ENCODE data around the gene ATP6V0A1. TPM values are rescaled to one million over a fixed set of nuclear protein-coding genes. Genes with fewer than 3 reads are reported as not detected.
A peak's percentile ranks its signal among the peaks of the same experiment; 100 is the strongest.
"Not testable (repeated sequence)": the region's sequence is repeated elsewhere in the genome, so short reads cannot be mapped to it uniquely, and the experiment has no call there.

The ATP6V0A1 gene
- total and polyA plus RNA-seq, 7 experiments from 2014 or later = 10.7 to 74.8 (median 17.4) TPM

DNA sequence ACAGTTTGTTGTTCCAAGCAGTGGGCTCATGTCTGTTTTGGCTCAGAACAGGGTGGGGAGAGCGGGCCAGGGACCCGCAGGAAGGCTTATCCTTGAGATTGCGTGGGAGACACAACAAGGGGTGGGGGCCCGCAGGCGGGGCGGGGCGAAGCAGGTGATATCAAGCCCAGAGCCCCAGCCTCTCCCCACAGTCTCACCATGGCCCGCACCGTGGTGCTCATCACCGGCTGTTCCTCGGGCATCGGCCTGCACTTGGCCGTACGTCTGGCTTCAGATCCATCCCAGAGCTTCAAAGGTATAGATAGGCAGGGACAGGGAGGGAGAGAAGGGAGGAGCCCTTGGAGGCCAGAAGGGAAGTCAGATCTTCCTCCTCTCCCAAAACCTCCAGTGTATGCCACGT, 94.1 kb downstream of the ATP6V0A1 start, which contains the start of gene HSD17B1:
HSD17B1 (plus strand) TSS at position 188 of the 400 bp plus-strand sequence; CDS start at position 199, 11 bp downstream.
- CTCF ChIA-PET; DNase-seq; ATAC-seq; H3K4me3 ChIP-seq (ENCODE audit: low read length); intact Hi-C loops (cut with micrococcal nuclease); H3K9me3 Mint-ChIP-seq; H3K36me3 ChIP-seq (ENCODE audit: control insufficient read depth in 2 of 3, insufficient read depth in 3 of 3, low read length in 3 of 3); H3K27me3 ChIP-seq (ENCODE audit: control insufficient read depth in 2 of 2, insufficient read depth in 2 of 2, low read length in 2 of 2); H3K27me3 Mint-ChIP-seq; H3K9me3 ChIP-seq (ENCODE audit: control insufficient read depth in 2 of 3, low read length in 3 of 3); H3K36me3 Mint-ChIP-seq: not testable (repeated sequence)
- Histone ChIP-seq H3K4me1 (ENCODE audit: control insufficient read depth in 2 of 2, insufficient read depth in 2 of 2, low read length in 2 of 2) (peaks cover 14 to 15% of the 10 kb centered on the region in 2 donors), H3K27ac (ENCODE audit: low read depth, low read length) (peak within 1 kb of the TSS; percentile 86)
- H3K4me1 Mint-ChIP-seq = peaks cover 12 to 52% (median 33%) of the 10 kb centered on the region in 7 donors
- POLR2A ChIA-PET = interaction anchor here (2.6 to 3.2 kb wide), 2 partner anchors 14 to 16 kb away, joined by 19 to 26 read pairs; partner anchors contain the start of genes MLX and NAGLU
- H3K27ac Mint-ChIP-seq = peak within 1 kb of the TSS; percentile 80 to 93 (median 90)
- H3K4me3 Mint-ChIP-seq = peak within 1 kb of the TSS; percentile 84 to 95 (median 90)

DNA sequence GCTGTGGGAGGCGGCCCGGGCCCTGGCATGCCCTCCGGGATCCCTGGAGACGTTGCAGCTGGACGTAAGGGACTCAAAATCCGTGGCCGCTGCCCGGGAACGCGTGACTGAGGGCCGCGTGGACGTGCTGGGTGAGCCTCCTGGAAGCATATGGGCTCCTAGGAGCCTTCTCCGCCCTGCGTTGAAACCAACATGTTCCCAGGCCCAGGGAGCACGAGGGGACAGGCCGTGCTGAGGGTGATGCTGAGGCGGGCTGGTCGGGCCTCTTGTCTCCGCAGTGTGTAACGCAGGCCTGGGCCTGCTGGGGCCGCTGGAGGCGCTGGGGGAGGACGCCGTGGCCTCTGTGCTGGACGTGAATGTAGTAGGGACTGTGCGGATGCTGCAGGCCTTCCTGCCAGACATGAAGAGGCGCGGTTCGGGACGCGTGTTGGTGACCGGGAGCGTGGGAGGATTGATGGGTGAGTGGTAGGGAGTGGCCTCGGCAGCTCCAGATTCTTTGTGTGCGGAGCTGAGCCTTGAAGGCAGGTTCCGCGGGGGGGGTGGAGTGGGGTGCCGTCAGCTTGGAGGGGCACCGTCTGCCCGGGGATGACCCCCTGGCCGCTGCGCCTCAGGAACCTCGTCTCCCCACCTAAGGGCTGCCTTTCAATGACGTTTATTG, 94.6 kb downstream of the ATP6V0A1 start:
- H3K27ac ChIP-seq (ENCODE audit: low read depth, low read length) = no peak overlapping the region
- no peaks in the 10 kb centered on the region for H3K9me3 ChIP-seq (ENCODE audit: control insufficient read depth in 2 of 3, low read length in 3 of 3)
- ChIA-PET POLR2A (interaction anchor here (0.8 to 3.2 kb wide), 3 partner anchors 13 to 23 kb away, joined by 4 to 26 read pairs (median 19); partner anchors contain the start of genes MLX and NAGLU), CTCF (no interaction called here)
- Mint-ChIP-seq H3K27ac (peak overlapping the region; percentile 49 to 91 (median 89)), H3K36me3 (peaks cover 0 to 1% (median 0%) of the 10 kb centered on the region in 5 donors), H3K4me1 (peaks cover 12 to 52% (median 33%) of the 10 kb centered on the region in 7 donors), H3K4me3 (peak overlapping the region; percentile 84 to 95 (median 90)), H3K9me3 (no peaks in the 10 kb centered on the region), H3K27me3 (no peaks in the 10 kb centered on the region)
- intact Hi-C loops (cut with micrococcal nuclease) = no loop called here
- ATAC-seq = no peak
- peaks cover 14 to 15% of the 10 kb centered on the region in 2 donors for H3K4me1 ChIP-seq (ENCODE audit: control insufficient read depth in 2 of 2, insufficient read depth in 2 of 2, low read length in 2 of 2)
- no peaks in the 10 kb centered on the region for H3K36me3 ChIP-seq (ENCODE audit: control insufficient read depth in 2 of 3, insufficient read depth in 3 of 3, low read length in 3 of 3)
- no peak overlapping the region for H3K4me3 ChIP-seq (ENCODE audit: low read length)
- no peaks in the 10 kb centered on the region for H3K27me3 ChIP-seq (ENCODE audit: control insufficient read depth in 2 of 2, insufficient read depth in 2 of 2, low read length in 2 of 2)
- DNase-seq = no peak

DNA sequence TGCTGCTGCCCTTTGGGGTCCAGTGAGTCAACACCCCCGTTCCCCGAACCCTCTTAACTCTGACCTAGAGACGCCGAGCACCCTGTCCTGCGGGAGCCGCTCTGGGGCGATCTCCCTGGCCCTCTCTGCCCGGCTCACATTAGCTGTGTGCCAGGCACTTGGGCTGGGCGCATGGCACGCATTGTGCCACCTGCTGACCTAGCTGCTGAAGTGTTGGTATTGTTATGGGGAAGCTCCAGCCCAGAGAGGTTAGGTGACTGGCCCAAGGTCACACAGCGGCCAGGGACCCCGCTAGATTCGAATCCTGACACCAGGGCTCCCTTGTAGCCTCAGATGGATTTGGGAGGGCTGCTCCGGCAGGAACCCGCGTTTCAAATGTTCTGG, 95.2 kb downstream of the ATP6V0A1 start:
- no peaks in the 10 kb centered on the region for H3K9me3 Mint-ChIP-seq
- Histone ChIP-seq H3K4me1 (ENCODE audit: control insufficient read depth in 2 of 2, insufficient read depth in 2 of 2, low read length in 2 of 2) (peaks cover 14 to 15% of the 10 kb centered on the region in 2 donors), H3K27ac (ENCODE audit: low read depth, low read length) (peak overlapping the region; percentile 86), H3K9me3 (ENCODE audit: control insufficient read depth in 2 of 3, low read length in 3 of 3) (no peaks in the 10 kb centered on the region), H3K36me3 (ENCODE audit: control insufficient read depth in 2 of 3, insufficient read depth in 3 of 3, low read length in 3 of 3) (no peaks in the 10 kb centered on the region), H3K27me3 (ENCODE audit: control insufficient read depth in 2 of 2, insufficient read depth in 2 of 2, low read length in 2 of 2) (no peaks in the 10 kb centered on the region), H3K4me3 (ENCODE audit: low read length) (peak overlapping the region; percentile 80)
- ChIA-PET CTCF (interaction anchor here (0.6 to 0.9 kb wide), 2 partner anchors 8 to 10 kb away, joined by 3 read pairs; no protein-coding TSS in a partner anchor), POLR2A (interaction anchor here (0.8 to 3.2 kb wide), 5 partner anchors 12 to 814 kb away, joined by 3 to 26 read pairs (median 5); partner anchors contain the start of genes MLX and NAGLU)
- intact Hi-C loops (cut with micrococcal nuclease) = loop anchor here (1.0 to 2.0 kb wide), 5 partner anchors 8 to 55 kb away; partner anchors contain the start of genes NAGLU (in 2 of the 2), COASY (in 1 of the 2), PSMC3IP (in 1 of the 2) and RETREG3 (in 1 of the 2)
- peak in 1 of 9 donors; percentile 21 for DNase-seq
- peak; percentile 28 for ATAC-seq
- H3K4me3 Mint-ChIP-seq = peak overlapping the region; percentile 84 to 95 (median 90)
- peaks cover 0 to 1% (median 0%) of the 10 kb centered on the region in 5 donors for H3K36me3 Mint-ChIP-seq
- H3K4me1 Mint-ChIP-seq = peaks cover 10 to 50% (median 31%) of the 10 kb centered on the region in 7 donors
- H3K27me3 Mint-ChIP-seq = no peaks in the 10 kb centered on the region
- H3K27ac Mint-ChIP-seq = peak overlapping the region; percentile 80 to 93 (median 90)

DNA sequence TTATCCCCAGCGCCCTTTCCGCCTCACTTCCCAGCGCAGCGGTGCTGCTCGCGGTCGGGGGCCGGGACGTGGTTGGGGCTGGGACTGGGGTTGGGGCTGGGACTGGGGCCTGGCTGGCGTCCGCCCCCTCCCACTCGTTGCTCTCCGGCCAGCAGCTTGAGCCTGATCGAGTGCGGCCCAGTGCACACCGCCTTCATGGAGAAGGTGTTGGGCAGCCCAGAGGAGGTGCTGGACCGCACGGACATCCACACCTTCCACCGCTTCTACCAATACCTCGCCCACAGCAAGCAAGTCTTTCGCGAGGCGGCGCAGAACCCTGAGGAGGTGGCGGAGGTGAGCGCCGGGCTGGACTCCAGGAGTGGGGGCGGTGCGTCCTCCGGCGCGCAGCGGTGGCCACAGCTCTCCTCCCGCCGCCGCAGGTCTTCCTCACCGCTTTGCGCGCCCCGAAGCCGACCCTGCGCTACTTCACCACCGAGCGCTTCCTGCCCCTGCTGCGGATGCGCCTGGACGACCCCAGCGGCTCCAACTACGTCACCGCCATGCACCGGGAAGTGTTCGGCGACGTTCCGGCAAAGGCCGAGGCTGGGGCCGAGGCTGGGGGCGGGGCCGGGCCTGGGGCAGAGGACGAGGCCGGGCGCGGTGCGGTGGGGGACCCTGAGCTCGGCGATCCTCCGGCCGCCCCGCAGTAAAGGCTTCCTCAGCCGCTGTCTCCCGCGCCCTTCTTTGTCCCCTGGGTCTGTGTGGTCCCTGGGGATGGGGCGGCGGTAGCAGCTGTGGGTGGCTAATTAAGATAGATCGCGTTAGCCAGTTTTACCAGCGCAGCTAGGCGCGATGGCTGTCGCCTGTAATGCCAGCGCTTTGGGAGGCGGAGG, 95.8 kb downstream of the ATP6V0A1 start:
- ChIA-PET CTCF (interaction anchor here (0.6 to 0.9 kb wide), 2 partner anchors 9 kb away, joined by 3 read pairs; no protein-coding TSS in a partner anchor), POLR2A (interaction anchor here (0.8 to 3.2 kb wide), 8 partner anchors 7 to 814 kb away, joined by 3 to 26 read pairs (median 4); partner anchors contain the start of genes MLX, NAGLU and STAT3)
- H3K27me3 Mint-ChIP-seq = no peaks in the 10 kb centered on the region
- ATAC-seq (peak; percentile 90), DNase-seq (peak; percentile 47 to 84 (median 68))
- peak overlapping the region; percentile 84 to 95 (median 90) for H3K4me3 Mint-ChIP-seq
- Histone ChIP-seq H3K4me1 (ENCODE audit: control insufficient read depth in 2 of 2, insufficient read depth in 2 of 2, low read length in 2 of 2) (peaks cover 14 to 15% of the 10 kb centered on the region in 2 donors), H3K36me3 (ENCODE audit: control insufficient read depth in 2 of 3, insufficient read depth in 3 of 3, low read length in 3 of 3) (no peaks in the 10 kb centered on the region), H3K27me3 (ENCODE audit: control insufficient read depth in 2 of 2, insufficient read depth in 2 of 2, low read length in 2 of 2) (no peaks in the 10 kb centered on the region), H3K9me3 (ENCODE audit: control insufficient read depth in 2 of 3, low read length in 3 of 3) (no peaks in the 10 kb centered on the region), H3K4me3 (ENCODE audit: low read length) (peak overlapping the region; percentile 80), H3K27ac (ENCODE audit: low read depth, low read length) (peak overlapping the region; percentile 86)
- H3K36me3 Mint-ChIP-seq = peaks cover 0 to 1% (median 0%) of the 10 kb centered on the region in 5 donors
- no peaks in the 10 kb centered on the region for H3K9me3 Mint-ChIP-seq
- peaks cover 8 to 44% (median 25%) of the 10 kb centered on the region in 7 donors for H3K4me1 Mint-ChIP-seq
- intact Hi-C loops (cut with micrococcal nuclease) = loop anchor here (1.0 to 2.0 kb wide), 5 partner anchors 8 to 54 kb away; partner anchors contain the start of genes NAGLU (in 2 of the 2), COASY (in 1 of the 2), PSMC3IP (in 1 of the 2) and RETREG3 (in 1 of the 2)
- H3K27ac Mint-ChIP-seq = peak overlapping the region; percentile 80 to 94 (median 91)

DNA sequence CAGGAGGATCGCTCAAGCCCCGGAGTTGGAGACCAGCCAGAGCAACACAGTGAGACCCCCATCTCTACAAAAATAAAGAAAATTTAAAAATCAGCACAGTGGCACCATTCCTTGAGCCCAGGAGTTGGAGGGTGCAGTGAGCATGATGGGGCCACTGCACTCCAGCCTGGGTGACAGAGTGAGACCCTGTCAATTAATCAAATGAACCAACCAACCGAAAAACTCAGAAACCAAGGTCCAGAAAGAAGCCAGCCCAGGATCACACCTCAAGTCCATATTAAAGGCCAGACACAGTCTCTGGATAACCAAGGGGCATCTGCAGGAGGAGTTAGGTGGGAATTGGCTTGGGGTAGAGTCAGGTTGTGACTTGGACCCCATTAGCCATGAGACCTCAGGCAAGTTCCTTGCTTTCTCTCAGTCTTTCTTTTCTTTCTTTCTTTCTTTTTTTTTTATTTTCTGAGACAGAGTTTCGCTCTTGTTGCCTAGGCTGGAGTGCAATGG, 96.5 kb downstream of the ATP6V0A1 start:
- Histone ChIP-seq H3K27ac (ENCODE audit: low read depth, low read length) (peak overlapping the region; percentile 86), H3K36me3 (ENCODE audit: control insufficient read depth in 2 of 3, insufficient read depth in 3 of 3, low read length in 3 of 3) (no peaks in the 10 kb centered on the region), H3K9me3 (ENCODE audit: control insufficient read depth in 2 of 3, low read length in 3 of 3) (no peaks in the 10 kb centered on the region), H3K27me3 (ENCODE audit: control insufficient read depth in 2 of 2, insufficient read depth in 2 of 2, low read length in 2 of 2) (no peaks in the 10 kb centered on the region), H3K4me3 (ENCODE audit: low read length) (peak overlapping the region; percentile 80), H3K4me1 (ENCODE audit: control insufficient read depth in 2 of 2, insufficient read depth in 2 of 2, low read length in 2 of 2) (peaks cover 14 to 15% of the 10 kb centered on the region in 2 donors)
- CTCF ChIA-PET = no interaction called here
- peak; percentile 1 for ATAC-seq
- Mint-ChIP-seq H3K27ac (peak overlapping the region; percentile 80 to 94 (median 91)), H3K36me3 (peaks cover 0 to 1% (median 0%) of the 10 kb centered on the region in 5 donors), H3K4me3 (peak overlapping the region; percentile 84 to 95 (median 90)), H3K9me3 (no peaks in the 10 kb centered on the region), H3K27me3 (no peaks in the 10 kb centered on the region), H3K4me1 (peaks cover 8 to 44% (median 25%) of the 10 kb centered on the region in 7 donors)
- POLR2A ChIA-PET = interaction anchor here (1.0 to 2.6 kb wide), 6 partner anchors 8 to 813 kb away, joined by 3 to 26 read pairs (median 4); partner anchors contain the start of genes MLX and STAT3
- intact Hi-C loops (cut with micrococcal nuclease) = loop anchor here in 1 of 2 donors (2.0 kb wide), 3 partner anchors 18 to 54 kb away; partner anchors contain the start of genes NAGLU, PSMC3IP, RETREG3 and TUBG1
- no peak for DNase-seq

Measured in naive thymus-derived CD4-positive, alpha-beta T cell (primary cell).